ENCODE results near the gene ICAM3.
"Not testable (repeated sequence)": the region's sequence is repeated elsewhere in the genome, so short reads cannot be mapped to it uniquely, and the experiment has no call there.

The ICAM3 gene

GRCh38 chr19:10380313-10381102 lies 41.1 kb upstream of the ICAM3 start, which contains the start of gene TYK2:
TYK2 (minus strand) TSS chr19:10380572; CDS start chr19:10378406, 2,166 bp downstream.
- Histone ChIP-seq H2BK120ac (ENCODE audit: insufficient read depth, low read length, poor library complexity) (peak within 1 kb of the TSS; percentile 33), H2BK12ac (ENCODE audit: low read length) (no peak within 1 kb of the TSS), H3K27me3 (ENCODE audit: insufficient read depth, low read length) (no peaks in the 10 kb centered on the region), H4K12ac (ENCODE audit: low read depth, low read length) (peak within 1 kb of the TSS; percentile 63), H3K27ac (ENCODE audit: low read depth, low read length) (peak within 1 kb of the TSS; percentile 51), H4K8ac (ENCODE audit: low read depth, low read length) (peak within 1 kb of the TSS; percentile 89), H2AFZ (ENCODE audit: insufficient read depth, low read length, poor library complexity) (peak within 1 kb of the TSS; percentile 75), H3K4me3 (ENCODE audit: low read depth, low read length) (peak within 1 kb of the TSS; percentile 89), H3K14ac (ENCODE audit: low read length) (peak within 1 kb of the TSS; percentile 81), H2BK5ac (ENCODE audit: low read depth, low read length, poor library complexity) (peak within 1 kb of the TSS; percentile 55), H3K9me3 (ENCODE audit: insufficient read depth, low read depth, low read length) (no peaks in the 10 kb centered on the region), H3K79me2 (ENCODE audit: control insufficient read depth, insufficient read depth, low read length, poor library complexity) (peaks cover 6% of the 10 kb centered on the region), H3K18ac (ENCODE audit: low read length) (peak within 1 kb of the TSS; percentile 91), H3K9ac (ENCODE audit: low read length) (peak within 1 kb of the TSS; percentile 89), H3K4me1 (ENCODE audit: control insufficient read depth in 1 of 2, insufficient read depth in 2 of 2, low read length in 2 of 2) (peaks cover 3 to 7% of the 10 kb centered on the region in 2 experiments), H3K79me1 (ENCODE audit: low read length) (peaks cover 8% of the 10 kb centered on the region), H3K36me3 (ENCODE audit: control insufficient read depth in 1 of 2, insufficient read depth in 2 of 2, low read length in 2 of 2) (peaks cover 9% of the 10 kb centered on the region in 2 experiments), H3K4ac (ENCODE audit: low read depth, low read length) (peak within 1 kb of the TSS; percentile 38), H4K91ac (ENCODE audit: low read depth, low read length) (peak within 1 kb of the TSS; percentile 63), H3K4me2 (ENCODE audit: low read length) (peak within 1 kb of the TSS; percentile 91), H2AK5ac (ENCODE audit: low read length) (no peak within 1 kb of the TSS), H3K23ac (ENCODE audit: low read length) (no peak within 1 kb of the TSS)
- peak; percentile 99 for DNase-seq
- no CpG with 5 or more reads among the region's 58 CpGs for WGBS (ENCODE audit: extremely low coverage, insufficient coverage, insufficient read length)

- peak overlapping the region; percentile 89 for H3K4me3 ChIP-seq (ENCODE audit: low read depth, low read length)
- no peak overlapping the region for H3K23ac ChIP-seq (ENCODE audit: low read length)
- H2BK12ac ChIP-seq (ENCODE audit: low read length), result no peak overlapping the region
- peak overlapping the region; percentile 51 for H3K27ac ChIP-seq (ENCODE audit: low read depth, low read length)
- H3K14ac ChIP-seq (ENCODE audit: low read length), result peak overlapping the region; percentile 81
- peak overlapping the region; percentile 63 for H4K91ac ChIP-seq (ENCODE audit: low read depth, low read length)
- DNase-seq, result no peak
- peak overlapping the region; percentile 55 for H2BK5ac ChIP-seq (ENCODE audit: low read depth, low read length, poor library complexity)
- peak overlapping the region; percentile 33 for H2BK120ac ChIP-seq (ENCODE audit: insufficient read depth, low read length, poor library complexity)
- H2AK5ac ChIP-seq (ENCODE audit: low read length), result no peak overlapping the region
- peaks cover 6% of the 10 kb centered on the region for H3K79me2 ChIP-seq (ENCODE audit: control insufficient read depth, insufficient read depth, low read length, poor library complexity)
- peak overlapping the region; percentile 89 for H3K9ac ChIP-seq (ENCODE audit: low read length)
- peaks cover 9 to 14% of the 10 kb centered on the region in 2 experiments for H3K36me3 ChIP-seq (ENCODE audit: control insufficient read depth in 1 of 2, insufficient read depth in 2 of 2, low read length in 2 of 2)
- H4K8ac ChIP-seq (ENCODE audit: low read depth, low read length), result peak overlapping the region; percentile 89
- peak overlapping the region; percentile 63 for H4K12ac ChIP-seq (ENCODE audit: low read depth, low read length)
- H3K9me3 ChIP-seq (ENCODE audit: insufficient read depth, low read depth, low read length), result no peaks in the 10 kb centered on the region
- peaks cover 3 to 7% of the 10 kb centered on the region in 2 experiments for H3K4me1 ChIP-seq (ENCODE audit: control insufficient read depth in 1 of 2, insufficient read depth in 2 of 2, low read length in 2 of 2)
- peak overlapping the region; percentile 91 for H3K18ac ChIP-seq (ENCODE audit: low read length)
- peak overlapping the region; percentile 75 for H2AFZ ChIP-seq (ENCODE audit: insufficient read depth, low read length, poor library complexity)
- WGBS (ENCODE audit: extremely low coverage, insufficient coverage, insufficient read length), result no CpG with 5 or more reads among the region's 10 CpGs
- H3K4ac ChIP-seq (ENCODE audit: low read depth, low read length), result peak overlapping the region; percentile 38
- H3K4me2 ChIP-seq (ENCODE audit: low read length), result peak overlapping the region; percentile 91
- H3K79me1 ChIP-seq (ENCODE audit: low read length), result peaks cover 8% of the 10 kb centered on the region
- no peaks in the 10 kb centered on the region for H3K27me3 ChIP-seq (ENCODE audit: insufficient read depth, low read length)
Measured at GRCh38 chr19:10379880-10380312, 40.5 kb upstream of the ICAM3 start.

GRCh38 chr19:10378124-10378523 lies 38.7 kb upstream of the ICAM3 start:
- peaks cover 8% of the 10 kb centered on the region for H3K79me1 ChIP-seq (ENCODE audit: low read length)
- H2BK120ac ChIP-seq (ENCODE audit: insufficient read depth, low read length, poor library complexity), result no peak overlapping the region
- H3K27ac ChIP-seq (ENCODE audit: low read depth, low read length), result no peak overlapping the region
- H3K79me2 ChIP-seq (ENCODE audit: control insufficient read depth, insufficient read depth, low read length, poor library complexity), result peaks cover 6% of the 10 kb centered on the region
- H3K36me3 ChIP-seq (ENCODE audit: control insufficient read depth in 1 of 2, insufficient read depth in 2 of 2, low read length in 2 of 2), result peaks cover 12 to 18% of the 10 kb centered on the region in 2 experiments
- H3K9ac ChIP-seq (ENCODE audit: low read length), result no peak overlapping the region
- no peak overlapping the region for H3K23ac ChIP-seq (ENCODE audit: low read length)
- H2AK5ac ChIP-seq (ENCODE audit: low read length), result no peak overlapping the region
- no peak for DNase-seq
- no peaks in the 10 kb centered on the region for H3K9me3 ChIP-seq (ENCODE audit: insufficient read depth, low read depth, low read length)
- H3K27me3 ChIP-seq (ENCODE audit: insufficient read depth, low read length), result no peaks in the 10 kb centered on the region
- no peak overlapping the region for H3K4ac ChIP-seq (ENCODE audit: low read depth, low read length)
- no peak overlapping the region for H4K8ac ChIP-seq (ENCODE audit: low read depth, low read length)
- no CpG with 5 or more reads among the region's 8 CpGs for WGBS (ENCODE audit: extremely low coverage, insufficient coverage, insufficient read length)
- H3K4me1 ChIP-seq (ENCODE audit: control insufficient read depth in 1 of 2, insufficient read depth in 2 of 2, low read length in 2 of 2), result peaks cover 3 to 7% of the 10 kb centered on the region in 2 experiments
- no peak overlapping the region for H3K18ac ChIP-seq (ENCODE audit: low read length)
- H2BK5ac ChIP-seq (ENCODE audit: low read depth, low read length, poor library complexity), result no peak overlapping the region
- H3K4me2 ChIP-seq (ENCODE audit: low read length), result no peak overlapping the region
- no peak overlapping the region for H2BK12ac ChIP-seq (ENCODE audit: low read length)
- H2AFZ ChIP-seq (ENCODE audit: insufficient read depth, low read length, poor library complexity), result no peak overlapping the region
- no peak overlapping the region for H3K4me3 ChIP-seq (ENCODE audit: low read depth, low read length)
- H4K91ac ChIP-seq (ENCODE audit: low read depth, low read length), result no peak overlapping the region
- H3K14ac ChIP-seq (ENCODE audit: low read length), result no peak overlapping the region
- no peak overlapping the region for H4K12ac ChIP-seq (ENCODE audit: low read depth, low read length)

- not testable (repeated sequence) for H4K91ac ChIP-seq (ENCODE audit: low read depth, low read length); H2BK120ac ChIP-seq (ENCODE audit: insufficient read depth, low read length, poor library complexity); H3K79me1 ChIP-seq (ENCODE audit: low read length); H3K27me3 ChIP-seq (ENCODE audit: insufficient read depth, low read length); H2BK5ac ChIP-seq (ENCODE audit: low read depth, low read length, poor library complexity); H2AK5ac ChIP-seq (ENCODE audit: low read length); H3K4me3 ChIP-seq (ENCODE audit: low read depth, low read length); H3K79me2 ChIP-seq (ENCODE audit: control insufficient read depth, insufficient read depth, low read length, poor library complexity); H2BK12ac ChIP-seq (ENCODE audit: low read length); H4K8ac ChIP-seq (ENCODE audit: low read depth, low read length); H3K4me2 ChIP-seq (ENCODE audit: low read length); H3K4ac ChIP-seq (ENCODE audit: low read depth, low read length); DNase-seq; H3K18ac ChIP-seq (ENCODE audit: low read length); H3K4me1 ChIP-seq (ENCODE audit: control insufficient read depth in 1 of 2, insufficient read depth in 2 of 2, low read length in 2 of 2); H3K9ac ChIP-seq (ENCODE audit: low read length); H3K27ac ChIP-seq (ENCODE audit: low read depth, low read length); H4K12ac ChIP-seq (ENCODE audit: low read depth, low read length); H3K9me3 ChIP-seq (ENCODE audit: insufficient read depth, low read depth, low read length); H3K14ac ChIP-seq (ENCODE audit: low read length); H3K23ac ChIP-seq (ENCODE audit: low read length); H2AFZ ChIP-seq (ENCODE audit: insufficient read depth, low read length, poor library complexity)
- peaks cover 12 to 18% of the 10 kb centered on the region in 2 experiments for H3K36me3 ChIP-seq (ENCODE audit: control insufficient read depth in 1 of 2, insufficient read depth in 2 of 2, low read length in 2 of 2)
- no CpG with 5 or more reads among the region's 2 CpGs for WGBS (ENCODE audit: extremely low coverage, insufficient coverage, insufficient read length)
Measured at GRCh38 chr19:10377140-10377640, 37.8 kb upstream of the ICAM3 start.

Measured in trophoblast cell (in vitro differentiated cells and primary cell).